ENCODE data around the gene ADH5.
"Not testable (repeated sequence)": the region's sequence is repeated elsewhere in the genome, so short reads cannot be mapped to it uniquely, and the experiment has no call there.

The ADH5 gene

DNA sequence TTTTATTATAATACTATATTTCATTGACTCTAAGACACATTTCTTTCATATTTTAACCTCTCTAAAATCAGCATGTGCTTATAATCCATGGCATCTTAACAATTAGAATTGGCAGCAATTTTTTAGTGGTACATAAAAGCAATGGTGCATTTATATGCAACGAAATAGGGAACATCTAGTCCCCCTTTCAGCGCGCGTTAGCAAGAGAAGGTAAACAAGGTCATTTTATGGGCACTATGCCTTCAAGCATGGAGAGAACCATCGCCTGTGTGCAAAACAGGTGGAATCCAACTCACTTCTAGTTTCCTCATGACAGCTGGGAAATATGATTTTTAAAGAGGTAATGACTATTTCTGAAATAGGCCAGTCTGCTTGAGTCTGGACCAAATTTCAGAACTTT lies 6.4 kb downstream of the ADH5 start:
- DNase-seq, result no peak

DNA sequence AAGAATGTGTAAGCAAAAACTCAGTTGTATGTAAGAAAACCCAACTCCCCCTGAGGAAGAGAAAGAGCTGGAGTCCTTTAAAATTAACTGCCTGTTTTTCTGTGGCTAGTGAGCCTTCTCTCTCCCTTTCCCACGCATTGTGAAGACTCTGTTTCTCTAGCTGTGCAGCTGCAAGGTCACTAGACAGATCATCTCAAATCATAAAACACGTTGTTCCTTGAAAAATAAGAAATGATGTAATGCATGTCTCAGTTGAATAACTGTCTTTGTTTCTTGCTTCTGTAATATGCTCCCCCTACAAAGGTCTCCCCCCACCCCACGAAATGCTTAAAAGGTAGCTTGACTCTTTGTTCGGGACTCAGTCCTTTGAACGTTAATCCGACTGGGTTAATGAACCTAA lies 7.7 kb downstream of the ADH5 start:
- DNase-seq, result not testable (repeated sequence)

DNA sequence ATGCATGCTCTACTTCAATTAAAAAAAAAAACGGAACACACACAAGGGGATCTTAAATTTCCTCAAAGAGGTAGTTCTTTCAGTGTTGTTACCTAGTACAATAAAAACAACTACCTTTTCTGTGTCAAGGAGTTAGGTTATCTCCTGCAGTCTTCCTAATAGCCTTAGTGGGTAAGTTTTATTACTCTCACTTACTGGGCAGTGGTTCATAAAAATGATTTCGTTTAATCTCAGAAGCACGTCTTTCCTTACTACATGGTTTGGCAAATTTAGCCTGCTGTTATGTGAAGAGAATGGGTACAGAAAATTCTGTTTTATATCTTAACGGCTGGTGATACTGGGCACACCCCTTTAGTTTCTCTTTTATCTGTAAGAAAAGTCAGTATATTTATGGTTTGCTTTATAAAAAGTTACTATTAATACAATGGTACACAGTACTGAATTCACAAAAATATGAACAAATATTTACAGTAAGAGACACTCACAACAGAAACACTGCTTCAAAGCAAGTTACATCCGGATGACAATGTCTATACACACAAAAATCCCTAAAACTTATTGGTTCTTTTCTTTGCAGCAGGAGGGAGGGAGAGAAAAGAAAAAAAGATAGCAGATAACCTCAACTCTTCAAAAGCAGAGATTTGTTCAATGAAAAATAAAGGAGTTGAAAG lies 8.8 kb downstream of the ADH5 start:
- DNase-seq, result no peak

DNA sequence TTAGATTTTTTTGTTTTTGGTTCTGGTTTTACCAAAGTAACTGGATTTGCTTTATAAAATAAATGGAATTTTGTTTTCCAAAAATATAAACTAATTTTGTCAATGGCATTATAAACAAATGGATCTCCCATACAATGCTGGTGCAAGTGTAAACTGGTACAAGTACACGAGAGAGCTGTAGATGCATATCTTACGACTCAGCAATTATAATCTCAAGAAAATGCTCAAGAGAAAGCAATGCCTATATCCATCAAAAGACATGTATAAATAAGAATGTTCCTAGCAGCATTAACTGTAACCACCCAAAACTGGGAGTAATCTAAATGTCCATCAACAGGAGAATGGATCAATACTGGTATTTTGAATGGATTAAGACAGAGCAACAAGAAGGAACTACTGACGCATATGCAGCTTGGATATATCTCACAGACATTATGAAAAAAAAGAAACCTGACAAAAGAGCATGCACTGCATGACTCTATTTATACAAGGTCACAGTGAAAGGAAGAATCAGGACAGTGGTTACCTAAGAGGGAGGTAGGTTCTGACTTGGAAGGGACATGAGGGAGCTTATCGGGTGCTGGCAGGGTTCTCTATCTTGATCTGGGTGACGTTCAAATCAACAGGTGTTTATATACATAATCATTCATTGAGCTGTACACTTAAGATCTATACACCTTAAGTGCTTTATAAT lies 9.5 kb downstream of the ADH5 start:
- DNase-seq, result no peak

DNA sequence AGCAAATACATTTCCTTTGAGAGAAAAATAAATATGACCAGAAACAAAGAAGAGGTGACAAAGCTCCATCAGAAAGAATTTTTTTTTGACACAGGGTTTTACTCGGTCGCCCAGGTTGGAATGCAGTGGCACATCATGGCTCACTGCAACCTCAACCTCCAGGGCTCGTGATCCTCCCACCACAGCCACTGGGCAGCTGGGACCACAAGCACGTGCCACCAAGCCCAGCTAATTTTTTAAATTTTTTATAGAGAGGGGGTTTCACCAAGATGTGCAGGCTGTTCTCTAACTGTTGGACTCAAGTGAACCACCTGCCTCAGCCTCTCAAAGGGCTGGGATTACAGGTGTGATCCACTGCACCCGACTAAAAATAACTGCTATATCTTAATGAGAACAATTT lies 10.3 kb downstream of the ADH5 start:
- no peak for DNase-seq

DNA sequence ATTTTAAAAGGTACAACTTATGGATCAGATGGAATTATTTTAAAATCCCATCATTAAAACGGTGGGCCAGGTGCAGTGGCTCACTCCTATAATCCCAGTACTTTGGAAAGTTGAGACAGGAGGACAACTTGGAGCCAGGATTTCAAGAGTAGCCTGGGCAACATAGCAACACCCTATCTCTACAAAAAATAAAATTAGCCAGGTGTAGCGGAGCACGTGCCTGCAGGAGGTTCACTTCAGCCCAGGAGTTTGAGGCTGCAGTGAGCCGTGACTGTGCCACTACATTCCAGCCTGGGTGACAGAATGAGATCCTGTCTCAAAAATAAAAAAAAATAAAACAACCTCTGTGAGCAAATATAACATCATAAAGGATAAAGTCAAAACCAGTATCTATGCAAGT lies 11.4 kb downstream of the ADH5 start:
- no peak for DNase-seq

DNA sequence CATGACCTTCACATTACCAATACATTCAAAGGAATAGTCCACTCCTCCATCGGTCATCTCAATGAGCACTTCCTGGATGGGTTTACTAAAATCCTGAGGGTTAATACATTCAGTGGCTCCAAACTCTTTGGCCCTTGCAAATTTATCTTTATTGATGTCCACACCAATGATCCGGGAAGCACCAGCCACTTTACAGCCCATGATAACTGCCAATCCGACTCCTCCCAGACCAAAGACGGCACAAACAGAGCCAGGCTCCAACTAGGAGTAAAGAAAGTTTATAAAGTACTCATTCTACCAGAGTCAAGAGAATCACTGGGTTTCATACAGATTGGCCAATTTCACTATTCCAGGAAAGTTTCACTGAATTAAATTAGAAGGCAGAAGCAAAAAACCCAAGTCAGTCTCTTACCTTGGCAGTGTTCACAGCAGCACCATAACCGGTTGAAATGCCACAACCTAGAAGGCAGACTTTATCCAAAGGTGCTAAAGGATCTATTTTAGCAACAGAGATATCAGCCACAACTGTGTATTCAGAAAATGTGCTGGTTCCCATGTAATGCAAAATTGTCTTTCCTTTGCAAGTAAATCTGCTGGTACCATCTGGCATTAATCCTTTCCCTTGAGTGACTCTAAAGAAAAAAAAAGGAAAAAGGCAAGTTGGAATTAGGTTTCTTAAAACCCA lies 12.2 kb downstream of the ADH5 start:
- no peak for DNase-seq

DNA sequence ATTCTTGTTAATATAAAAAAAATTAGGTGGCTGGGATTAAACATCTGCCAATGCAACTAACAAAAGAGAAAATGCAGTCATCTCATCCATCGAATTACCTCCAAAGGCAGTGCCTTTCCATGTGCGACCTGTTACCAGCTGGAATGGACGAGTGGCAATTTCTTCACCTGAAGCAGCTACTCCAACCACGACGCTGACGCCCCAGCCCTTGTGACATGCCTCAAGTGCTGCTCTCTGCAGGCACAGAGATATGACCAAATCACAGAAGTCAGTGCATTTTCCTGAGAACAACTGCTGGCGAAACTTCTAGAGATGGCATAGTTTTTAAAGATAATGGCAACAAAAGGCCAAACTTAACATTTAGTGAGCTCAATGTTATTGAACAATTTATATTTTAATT lies 13.8 kb downstream of the ADH5 start:
- no peak for DNase-seq

DNA sequence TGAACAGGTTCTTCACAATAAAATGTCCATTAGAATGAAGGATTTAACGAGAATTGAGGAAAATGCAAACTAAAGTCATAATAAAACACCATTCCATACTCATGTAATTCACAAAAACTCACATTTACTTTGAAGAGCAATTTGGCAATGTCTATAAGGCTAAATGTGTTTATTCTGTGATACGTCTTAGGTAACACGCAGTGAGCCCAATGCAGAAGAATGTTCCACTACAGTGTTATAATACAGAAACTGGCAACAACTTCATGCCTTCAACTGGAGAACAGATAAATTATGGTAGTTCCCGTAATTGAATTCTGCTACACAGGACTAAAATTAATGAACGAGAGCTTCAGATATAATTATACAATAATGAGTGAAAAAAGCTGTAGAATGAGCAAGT lies 17.4 kb downstream of the ADH5 start:
- DNase-seq, result no peak

DNA sequence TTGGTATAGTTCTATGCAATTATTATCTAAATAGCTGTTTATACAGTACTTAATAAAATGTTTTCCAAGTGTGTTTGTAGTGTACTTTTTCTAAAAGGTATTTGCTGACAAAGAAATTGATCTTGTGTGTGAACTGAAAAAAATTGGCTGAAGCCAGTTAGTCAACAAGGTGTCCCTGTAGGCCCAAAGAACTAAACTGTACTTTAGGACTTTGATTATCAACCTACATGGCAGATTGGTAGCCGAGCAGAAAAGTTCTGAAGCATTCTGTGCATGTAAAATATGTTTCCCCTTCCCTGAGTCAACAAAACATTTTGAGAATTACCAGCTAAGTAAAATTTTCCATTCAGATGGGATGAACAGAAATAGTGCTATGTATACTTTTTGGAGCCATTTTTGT lies 21.0 kb downstream of the ADH5 start:
- DNase-seq, result no peak

DNA sequence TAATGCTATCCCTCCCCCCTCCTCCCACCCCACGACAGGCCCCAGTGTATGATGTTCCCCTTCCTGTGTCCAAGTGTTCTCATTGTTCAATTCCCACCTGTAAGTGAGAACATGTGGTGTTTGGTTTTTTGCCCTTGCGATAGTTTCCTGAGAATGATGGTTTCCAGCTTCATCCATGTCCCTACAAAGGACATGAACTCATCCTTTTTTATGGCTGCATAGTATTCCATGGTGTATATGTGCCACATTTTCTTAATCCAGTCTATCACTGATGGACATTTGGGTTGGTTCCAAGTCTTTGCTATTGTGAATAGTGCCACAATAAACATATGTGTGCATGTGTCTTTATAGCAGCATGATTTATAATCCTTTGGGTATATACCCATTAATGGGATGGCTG lies 23.1 kb downstream of the ADH5 start:
- not testable (repeated sequence) for DNase-seq

DNA sequence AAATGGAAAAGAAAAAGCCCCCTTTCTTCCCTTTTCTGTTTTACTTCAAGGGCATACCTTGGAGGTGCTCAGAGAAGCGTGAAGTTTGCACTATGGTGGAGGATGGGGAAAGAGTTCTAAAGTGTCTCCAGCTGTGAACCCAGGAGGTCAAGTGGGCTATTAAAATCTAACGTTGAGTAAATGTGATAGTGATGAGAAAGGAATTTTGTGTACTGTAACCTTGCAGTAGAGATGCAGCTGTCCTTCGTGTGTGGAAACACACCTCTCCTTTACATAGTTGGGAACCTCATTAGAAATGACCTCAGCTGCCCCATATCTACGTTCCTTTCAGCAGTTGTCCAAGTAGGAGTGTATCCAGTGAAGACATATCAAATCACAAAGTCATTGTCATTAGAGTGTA lies 26.5 kb downstream of the ADH5 start:
- no peak for DNase-seq

DNA sequence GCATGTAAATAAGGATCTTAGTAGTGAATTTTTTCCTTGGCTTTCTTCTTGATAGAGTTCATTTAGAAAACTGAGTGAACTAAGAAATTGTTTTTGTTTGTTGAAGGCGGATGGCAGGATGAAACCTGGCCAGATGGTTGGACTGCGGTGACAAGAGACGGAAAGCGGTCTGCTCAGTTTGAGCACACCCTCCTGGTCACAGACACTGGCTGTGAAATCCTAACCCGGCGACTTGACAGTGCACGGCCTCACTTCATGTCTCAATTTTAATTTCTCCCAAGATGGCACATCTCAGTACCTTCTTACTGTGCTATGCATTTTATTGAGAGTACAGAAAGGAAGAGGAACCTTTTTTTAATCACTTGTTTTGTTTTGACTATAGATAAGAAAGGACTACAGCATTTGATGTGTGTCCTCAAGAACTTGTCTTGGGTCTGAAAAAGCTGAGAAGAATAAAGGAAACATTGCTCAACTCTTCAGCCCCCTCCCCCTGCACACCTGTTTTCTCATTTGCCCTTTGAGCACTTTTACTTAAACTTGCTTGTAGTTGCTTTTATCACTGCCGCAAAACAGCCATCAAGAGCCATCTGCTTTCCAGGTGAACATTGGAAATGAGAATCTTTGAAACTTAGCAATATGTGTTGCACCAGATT lies 27.4 kb downstream of the ADH5 start:
- DNase-seq, result no peak

DNA sequence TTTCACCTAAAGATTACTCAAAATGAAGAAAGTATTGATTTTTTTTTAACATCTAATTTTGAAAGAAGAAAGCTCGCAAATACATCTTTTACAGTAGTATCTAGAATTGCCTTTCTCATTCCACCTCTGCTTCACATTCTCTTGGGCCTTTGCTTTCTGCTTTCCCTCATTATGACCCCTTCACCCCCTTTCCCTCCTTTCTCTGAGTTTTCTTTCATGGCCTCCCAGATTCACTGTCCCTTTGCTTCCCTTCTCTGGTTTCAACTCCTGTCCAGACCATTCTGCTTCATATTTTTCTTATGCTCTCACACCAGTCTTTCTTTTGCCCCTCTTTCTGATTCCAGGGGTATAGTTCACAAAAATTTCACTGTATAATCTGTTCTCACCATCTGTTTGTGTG lies 29.0 kb downstream of the ADH5 start:
- no peak for DNase-seq

DNA sequence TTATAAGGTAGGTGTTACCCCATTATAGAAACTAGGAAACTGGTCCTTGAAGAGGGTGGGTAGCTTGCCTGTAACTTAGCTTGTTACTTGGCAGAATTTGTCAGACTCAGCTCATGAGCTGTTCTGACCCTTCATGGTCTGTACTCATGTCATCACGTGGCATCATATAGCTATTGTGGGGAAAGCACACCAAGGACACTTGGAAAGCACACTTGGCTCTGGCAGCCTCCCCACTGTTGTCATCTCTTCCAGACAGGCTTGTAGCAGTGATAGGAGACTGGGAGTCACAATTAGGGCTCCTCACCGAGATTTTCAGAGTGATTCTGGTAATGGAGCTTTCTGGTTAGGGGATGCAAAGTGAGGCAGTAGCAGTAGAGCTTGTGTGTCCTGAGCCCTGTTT lies 30.4 kb downstream of the ADH5 start:
- DNase-seq, result no peak

DNA sequence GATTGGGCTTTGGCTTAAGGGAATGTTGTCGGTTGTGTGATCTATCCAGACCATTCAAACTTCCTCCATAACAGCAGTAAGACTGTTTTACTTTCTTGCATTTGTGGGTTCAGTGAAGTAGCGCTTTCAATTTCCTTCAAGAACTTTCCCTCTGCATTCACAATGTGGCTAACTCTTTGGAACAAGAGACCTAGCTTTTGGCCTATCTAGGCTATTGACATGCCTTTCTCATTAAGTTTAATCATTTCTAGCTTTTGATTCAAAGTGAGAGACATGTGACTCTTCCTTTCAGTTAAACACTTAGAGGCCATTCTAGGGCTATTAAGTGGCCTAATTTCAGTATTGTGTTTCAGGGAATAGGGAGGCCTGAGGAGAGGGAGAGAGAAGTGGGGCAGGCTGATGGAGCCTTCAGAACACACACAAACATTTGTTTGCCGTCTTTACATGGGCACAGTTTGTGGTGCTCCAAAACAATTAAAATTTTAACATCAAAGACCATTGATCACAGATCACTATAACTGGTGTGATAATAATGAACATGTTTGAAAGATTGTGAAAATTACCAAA lies 34.1 kb downstream of the ADH5 start:
- DNase-seq, result no peak

DNA sequence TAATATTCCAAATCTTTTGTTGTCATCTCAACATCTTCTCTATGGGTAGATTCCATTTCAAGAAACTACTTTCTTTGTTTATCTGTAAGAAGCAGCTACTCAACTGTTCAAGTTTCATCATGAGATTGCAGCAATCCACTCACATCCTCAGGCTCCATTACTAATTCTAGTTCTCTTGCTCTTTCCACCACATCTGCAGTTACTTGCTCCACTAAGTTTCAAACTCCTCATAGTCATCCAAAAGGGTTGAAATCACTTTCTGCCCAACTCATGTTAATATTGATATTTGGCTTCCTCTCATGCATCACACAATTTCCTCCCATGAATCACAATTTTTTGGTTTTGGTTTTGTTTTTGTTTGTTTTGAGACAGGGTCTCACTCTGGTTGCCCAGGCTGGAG lies 35.7 kb downstream of the ADH5 start:
- DNase-seq, result no peak

DNA sequence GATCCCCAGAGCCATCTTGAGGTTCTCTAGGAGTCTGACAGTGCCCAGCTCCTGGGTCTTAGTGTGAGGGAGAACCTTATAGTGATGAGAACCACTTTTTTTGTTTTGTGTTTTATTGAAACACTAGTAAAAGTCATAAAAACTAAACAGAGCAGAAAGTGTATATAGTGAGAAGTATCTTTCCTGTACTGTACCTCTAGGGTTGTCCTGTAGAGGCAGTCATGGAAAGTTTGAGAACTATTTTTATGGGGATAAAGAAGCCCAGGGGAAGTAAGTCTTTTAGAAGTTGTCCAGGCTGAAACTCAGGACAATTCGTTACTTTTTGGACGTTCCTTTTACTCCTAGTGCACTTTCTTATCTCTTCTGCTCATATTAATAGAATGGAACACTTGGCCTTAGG lies 40.9 kb downstream of the ADH5 start:
- DNase-seq, result no peak

DNA sequence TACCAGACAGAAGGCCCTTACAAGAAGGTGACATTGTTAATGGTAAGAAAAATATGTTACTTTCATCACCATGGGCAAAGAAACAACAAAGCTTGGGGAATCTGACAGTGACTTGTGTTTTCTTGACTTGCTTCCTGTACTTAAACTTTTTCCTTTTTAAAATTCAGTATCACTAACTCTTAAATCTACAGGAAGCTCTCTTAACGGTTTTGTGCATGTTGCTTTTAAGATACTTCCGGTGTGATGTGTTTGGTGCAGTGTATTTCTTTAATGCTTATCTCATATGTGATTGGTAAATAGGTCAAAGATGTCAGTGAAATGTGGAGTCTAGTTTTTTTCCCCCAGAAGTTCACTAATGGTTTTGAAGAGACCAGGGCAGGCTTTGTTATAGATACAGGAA lies 45.2 kb downstream of the ADH5 start:
- DNase-seq, result no peak

DNA sequence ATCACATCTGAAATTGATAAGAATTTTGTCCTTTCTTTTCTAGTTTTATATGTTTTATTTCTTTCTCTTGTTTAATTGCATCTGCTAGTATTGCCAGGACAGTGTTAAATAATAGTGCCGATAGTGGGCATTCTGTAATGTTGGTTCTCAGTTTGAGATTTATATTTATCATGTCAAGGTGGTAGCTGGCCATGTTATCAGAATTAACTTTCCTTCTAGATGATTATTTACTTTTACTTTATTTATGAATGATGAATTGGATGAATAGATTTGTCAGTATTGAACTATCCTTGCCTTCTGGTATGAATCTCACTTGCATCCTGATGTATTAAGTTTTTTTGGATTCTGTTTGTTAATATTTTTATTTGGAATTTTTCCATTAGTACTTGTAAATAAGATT lies 50.4 kb downstream of the ADH5 start:
- no peak for DNase-seq

DNA sequence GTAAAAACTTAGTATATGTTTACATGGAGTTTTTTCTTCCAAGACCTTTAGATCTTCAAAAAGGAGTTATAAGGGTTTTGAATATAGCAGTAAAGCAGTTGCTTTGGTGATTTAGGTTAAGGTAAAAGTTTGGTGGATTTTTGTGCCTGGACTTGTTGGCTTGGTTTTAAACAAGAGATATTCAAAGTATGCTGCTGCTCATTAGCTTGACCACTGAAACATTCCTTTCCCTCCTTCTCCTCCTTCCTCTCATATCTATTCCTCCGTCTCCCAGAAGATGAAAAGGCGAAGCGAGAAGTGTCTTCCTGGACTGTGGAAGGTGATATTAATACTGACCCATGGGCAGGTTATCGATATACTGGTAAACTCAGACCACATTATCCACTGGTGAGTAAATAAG lies 54.6 kb downstream of the ADH5 start:
- DNase-seq, result no peak

DNA sequence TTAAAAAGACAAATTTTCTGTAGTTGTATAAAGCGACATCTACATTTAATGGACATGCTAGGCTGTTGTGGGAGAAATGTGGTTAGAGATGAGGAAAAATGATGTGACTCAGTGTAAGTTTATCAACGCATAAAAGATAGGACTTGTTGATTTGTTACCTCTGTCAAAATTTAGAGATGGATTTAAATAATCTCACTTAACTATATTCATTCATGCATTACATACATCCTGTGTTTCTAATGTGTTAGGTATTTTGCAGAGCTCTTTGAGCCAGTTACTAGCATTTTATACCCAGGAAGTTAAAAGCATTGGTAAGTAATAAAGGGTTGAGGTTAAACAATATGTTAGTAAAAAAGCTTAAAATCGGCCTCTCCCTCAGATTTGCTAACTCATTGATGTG lies 58.7 kb downstream of the ADH5 start:
- DNase-seq, result no peak

DNA sequence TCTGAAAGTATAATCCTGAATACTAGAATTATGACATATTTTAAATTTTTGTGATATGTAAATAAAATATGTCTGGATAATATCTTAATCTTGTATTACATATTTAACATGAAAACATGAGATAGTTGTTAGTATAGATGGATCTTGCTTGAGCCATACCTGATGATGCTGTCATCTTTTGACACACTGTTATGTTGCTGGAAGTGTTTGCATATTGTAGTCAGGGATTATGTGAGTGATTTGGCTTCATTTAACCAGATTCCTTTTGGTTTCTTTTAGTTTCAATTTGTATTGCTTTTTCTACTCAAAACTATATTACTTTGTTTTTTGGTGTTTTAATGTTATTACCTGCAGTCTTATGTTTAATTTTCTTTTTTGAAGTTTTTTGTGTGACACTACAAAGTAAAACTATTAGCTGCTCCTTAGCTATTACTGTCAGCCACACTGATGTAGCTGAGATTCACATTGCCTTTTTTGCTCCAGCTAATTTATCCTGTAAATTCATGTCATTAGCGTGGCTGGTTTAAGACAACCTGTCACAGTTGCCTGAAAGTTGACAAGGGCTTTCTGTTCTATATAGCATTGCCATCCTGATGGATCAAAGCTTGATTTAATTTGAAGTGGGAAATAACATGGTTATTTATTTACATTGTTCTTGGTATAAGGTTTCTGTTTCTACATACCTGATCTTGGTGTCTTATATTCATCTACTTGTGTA lies 59.4 kb downstream of the ADH5 start:
- DNase-seq, result no peak

Data from activated CD8-positive, alpha-beta memory T cell treated with anti-CD3 and anti-CD28 coated beads, Interleukin-2, amount 50 U/mL, for 4 hours (primary cell).